ENCODE results near the gene ADAM17.
A peak's percentile ranks its signal among the peaks of the same experiment; 100 is the strongest.

The ADAM17 gene

GRCh38 chr2:9465170-9465569 is 90.5 kb downstream of the ADAM17 start:
- no peak for TF ChIP-seq ZFX (IDR thresholded peaks at IDR 0.05)
- TF ChIP-seq CTCF (conservative IDR thresholded peaks at IDR 0.05) = no peak
- no peak overlapping the region for H3K27ac ChIP-seq

GRCh38 chr2:9463698-9464034 is 92.0 kb downstream of the ADAM17 start:
- H3K27ac ChIP-seq = no peak overlapping the region
- TF ChIP-seq ZFX (IDR thresholded peaks at IDR 0.05) (no peak), CTCF (conservative IDR thresholded peaks at IDR 0.05) (no peak)

GRCh38 chr2:9462886-9463697 is 92.5 kb downstream of the ADAM17 start:
- TF ChIP-seq CTCF (conservative IDR thresholded peaks at IDR 0.05) (no peak), ZFX (IDR thresholded peaks at IDR 0.05) (no peak)
- no peak overlapping the region for H3K27ac ChIP-seq

GRCh38 chr2:9462313-9462712 is 93.3 kb downstream of the ADAM17 start:
- TF ChIP-seq ZFX (IDR thresholded peaks at IDR 0.05) (no peak), CTCF (conservative IDR thresholded peaks at IDR 0.05) (no peak)
- no peak overlapping the region for H3K27ac ChIP-seq

GRCh38 chr2:9461079-9461478 is 94.6 kb downstream of the ADAM17 start:
- TF ChIP-seq ZFX (IDR thresholded peaks at IDR 0.05) (no peak), CTCF (conservative IDR thresholded peaks at IDR 0.05) (no peak)
- no peak overlapping the region for H3K27ac ChIP-seq

- H3K27ac ChIP-seq = no peak overlapping the region
- TF ChIP-seq ZFX (IDR thresholded peaks at IDR 0.05) (no peak), CTCF (conservative IDR thresholded peaks at IDR 0.05) (no peak)
Measured at GRCh38 chr2:9460441-9461017, 95.1 kb downstream of the ADAM17 start.

- TF ChIP-seq ZFX (IDR thresholded peaks at IDR 0.05) (no peak), CTCF (conservative IDR thresholded peaks at IDR 0.05) (no peak)
- 0 out of 2 replicates have a peak overlapping the region, but pooled peaks have one; percentile 8 for H3K27ac ChIP-seq
Measured at GRCh38 chr2:9451231-9451630, 104.4 kb downstream of the ADAM17 start.

Measured in C4-2B (cell line).